SH-SY5Y (cell line): ENCODE measurements around the gene MIER2.

Experiments
- GATA2 ChIP-seq: IDR thresholded peaks from 2 replicates; pipeline ENCODE4 v1.6.1; 2011; ENCODE audit warnings: mild to moderate bottlenecking, low read depth, low read length
- GATA3 ChIP-seq: IDR thresholded peaks from 2 replicates; pipeline ENCODE4 v1.6.1; 2011; ENCODE audit warnings: low read depth, mild to moderate bottlenecking, low read length, moderate library complexity

- TF ChIP-seq GATA3 (no peak), GATA2 (no peak)
Observed at GRCh38 chr19:362154-362553, 17.6 kb upstream of the MIER2 start.
